ENCODE results near the gene SPAG5. TPM values are rescaled to one million over a fixed set of nuclear protein-coding genes. Genes with fewer than 3 reads are reported as not detected.

The SPAG5 gene
- total RNA-seq, 1 experiment from 2014 or later, result 86.6 TPM

GRCh38 chr17:28548417-28549130, 50.3 kb downstream of the SPAG5 start:
- no peaks in the 10 kb centered on the region for H4K20me1 ChIP-seq (ENCODE audit: low read length)
- ATAC-seq (no peak), DNase-seq (no peak)
- H3K27me3 ChIP-seq (ENCODE audit: low read length), result no peaks in the 10 kb centered on the region
- POLR2A ChIA-PET (ENCODE audit: unreplicated experiment), result no interaction called here
- H3K79me2 ChIP-seq (ENCODE audit: low read length), result peaks cover 10% of the 10 kb centered on the region; the same call in 1 of the 2 replicates
- no peak overlapping the region for H3K4me3 ChIP-seq (ENCODE audit: low read length)
- H3K4me2 ChIP-seq (ENCODE audit: low read length), result no peak overlapping the region
- H3K36me3 ChIP-seq (ENCODE audit: low read depth, low read length), result no peaks in the 10 kb centered on the region; the same call in 1 of the 2 replicates
- no peaks in the 10 kb centered on the region for H3K9me2 ChIP-seq (replicated peaks; ENCODE audit: low read length)
- TF ChIP-seq EZH2 (IDR thresholded peaks at IDR 0.05; ENCODE audit: low read length, unreplicated experiment) (no peak), CTCF (conservative IDR thresholded peaks at IDR 0.05; ENCODE audit: low read depth, low read length) (peak; percentile 3; the same call in 1 of the 2 replicates)
- H3K9ac ChIP-seq (ENCODE audit: low read length), result no peak overlapping the region
- 0 out of 2 replicates have a peak, but pooled peaks cover 8% of the 10 kb centered on the region for H3K4me1 ChIP-seq (ENCODE audit: insufficient read depth, low read length)
- no peaks in the 10 kb centered on the region for H3K9me3 ChIP-seq (ENCODE audit: low read length)
- no peak overlapping the region for H3K27ac ChIP-seq (ENCODE audit: low read length)
- no TSS peak for BruUV-seq (replicated peaks)
- no peaks in the 10 kb centered on the region for H3F3A ChIP-seq (ENCODE audit: low read length, unreplicated experiment)
- CTCF ChIA-PET, result no interaction called here
- H2AFZ ChIP-seq (ENCODE audit: low read length), result no peak overlapping the region
- intact Hi-C loops (cut with micrococcal nuclease), result loop anchor here (1.0 to 10.0 kb wide), 2 partner anchors 65 to 144 kb away; partner anchors contain the start of gene SLC46A1

- no peaks in the 10 kb centered on the region for H4K20me1 ChIP-seq (ENCODE audit: low read length)
- TF ChIP-seq CTCF (conservative IDR thresholded peaks at IDR 0.05; ENCODE audit: low read depth, low read length), result peak; percentile 87
- no peak for TF ChIP-seq EZH2phosphoT487 (IDR thresholded peaks at IDR 0.05; ENCODE audit: borderline replicate concordance, low read length)
- no peak overlapping the region for H3K4me3 ChIP-seq (ENCODE audit: low read length)
- 0 out of 2 replicates have a peak, but pooled peaks cover 8% of the 10 kb centered on the region for H3K4me1 ChIP-seq (ENCODE audit: insufficient read depth, low read length)
- no peaks in the 10 kb centered on the region for H3K9me3 ChIP-seq (ENCODE audit: low read length)
- no TSS peak for BruUV-seq (replicated peaks)
- ChIA-PET POLR2A (ENCODE audit: unreplicated experiment) (no interaction called here), CTCF (no interaction called here)
- no peaks in the 10 kb centered on the region for H3F3A ChIP-seq (ENCODE audit: low read length, unreplicated experiment)
- H3K4me2 ChIP-seq (ENCODE audit: low read length), result no peak overlapping the region
- peaks cover 10% of the 10 kb centered on the region; the same call in 1 of the 2 replicates for H3K79me2 ChIP-seq (ENCODE audit: low read length)
- H3K27me3 ChIP-seq (ENCODE audit: low read length), result no peaks in the 10 kb centered on the region
- no peak overlapping the region for H3K27ac ChIP-seq (ENCODE audit: low read length)
- DNase-seq (peak; percentile 81), ATAC-seq (peak; percentile 54)
- no peak overlapping the region for H2AFZ ChIP-seq (ENCODE audit: low read length)
- no peak overlapping the region for H3K9ac ChIP-seq (ENCODE audit: low read length)
- H3K36me3 ChIP-seq (ENCODE audit: low read depth, low read length), result no peaks in the 10 kb centered on the region; the same call in 1 of the 2 replicates
- no peaks in the 10 kb centered on the region for H3K9me2 ChIP-seq (replicated peaks; ENCODE audit: low read length)
- intact Hi-C loops (cut with micrococcal nuclease), result loop anchor here (1.0 to 10.0 kb wide), 2 partner anchors 65 to 143 kb away; partner anchors contain the start of gene SLC46A1
Observed at GRCh38 chr17:28547623-28548416, 51.0 kb downstream of the SPAG5 start.

Measured in PC-3 (cell line).